HL-60 (cell line): ENCODE measurements around the gene STARD10.

ENCODE experiments used
- DNase-seq, 2 experiments: peaks; one replicate each; pipeline ENCODE4 v3.0.0-alpha.2; 2010 to 2020; ENCODE audit warnings: low read depth in 1 of 2, low spot score in 1 of 2
- H3K27ac ChIP-seq: fragments of 250-450 bp; sonication (Bioruptor Pico); replicated peaks from 2 replicates; pipeline ENCODE4 v1.5.1; 2020; ENCODE audit warnings: mild to moderate bottlenecking, moderate library complexity
- H3K27me3 ChIP-seq: fragments of 250-450 bp; sonication (Bioruptor Pico); 2 replicates; pipeline ENCODE4 v1.5.1; 2021; ENCODE audit warnings: mild to moderate bottlenecking, moderate library complexity; ENCODE audit not compliant: insufficient read depth, poor library complexity, severe bottlenecking
- H3K4me3 ChIP-seq: replicated peaks from 2 replicates; pipeline ENCODE4 v1.5.1; 2011; ENCODE audit warnings: mild to moderate bottlenecking, control low read depth, low read length; ENCODE audit not compliant: insufficient read depth
- GABPA ChIP-seq: IDR thresholded peaks from 2 replicates; pipeline ENCODE4 v1.6.1; 2012; ENCODE audit warnings: low read depth
- POLR2AphosphoS5 ChIP-seq: IDR thresholded peaks from 2 replicates; pipeline ENCODE4 v1.6.1; 2012; ENCODE audit warnings: low read depth
- SPI1 ChIP-seq: IDR thresholded peaks from 2 replicates; pipeline ENCODE4 v1.6.1; 2012; ENCODE audit warnings: low read depth, mild to moderate bottlenecking, borderline replicate concordance
- TF ChIP-seq, protein P1 (sequence below): IDR thresholded peaks from 2 replicates; pipeline ENCODE4 v1.6.1; 2012; ENCODE audit warnings: low read depth; ENCODE audit not compliant: insufficient replicate concordance
- TF ChIP-seq, protein P2 (sequence below): IDR thresholded peaks from one replicate; pipeline ENCODE4 v1.5.1; 2011; ENCODE audit warnings: low read length, control low read depth, inconsistent platforms; ENCODE audit not compliant: insufficient read depth

STARD10 gene

GRCh38 chr11:72754544-72755155, 39.2 kb downstream of the STARD10 start:
- H3K4me3 ChIP-seq = no peak overlapping the region
- no peak overlapping the region for H3K27ac ChIP-seq
- TF ChIP-seq, protein P1, sequence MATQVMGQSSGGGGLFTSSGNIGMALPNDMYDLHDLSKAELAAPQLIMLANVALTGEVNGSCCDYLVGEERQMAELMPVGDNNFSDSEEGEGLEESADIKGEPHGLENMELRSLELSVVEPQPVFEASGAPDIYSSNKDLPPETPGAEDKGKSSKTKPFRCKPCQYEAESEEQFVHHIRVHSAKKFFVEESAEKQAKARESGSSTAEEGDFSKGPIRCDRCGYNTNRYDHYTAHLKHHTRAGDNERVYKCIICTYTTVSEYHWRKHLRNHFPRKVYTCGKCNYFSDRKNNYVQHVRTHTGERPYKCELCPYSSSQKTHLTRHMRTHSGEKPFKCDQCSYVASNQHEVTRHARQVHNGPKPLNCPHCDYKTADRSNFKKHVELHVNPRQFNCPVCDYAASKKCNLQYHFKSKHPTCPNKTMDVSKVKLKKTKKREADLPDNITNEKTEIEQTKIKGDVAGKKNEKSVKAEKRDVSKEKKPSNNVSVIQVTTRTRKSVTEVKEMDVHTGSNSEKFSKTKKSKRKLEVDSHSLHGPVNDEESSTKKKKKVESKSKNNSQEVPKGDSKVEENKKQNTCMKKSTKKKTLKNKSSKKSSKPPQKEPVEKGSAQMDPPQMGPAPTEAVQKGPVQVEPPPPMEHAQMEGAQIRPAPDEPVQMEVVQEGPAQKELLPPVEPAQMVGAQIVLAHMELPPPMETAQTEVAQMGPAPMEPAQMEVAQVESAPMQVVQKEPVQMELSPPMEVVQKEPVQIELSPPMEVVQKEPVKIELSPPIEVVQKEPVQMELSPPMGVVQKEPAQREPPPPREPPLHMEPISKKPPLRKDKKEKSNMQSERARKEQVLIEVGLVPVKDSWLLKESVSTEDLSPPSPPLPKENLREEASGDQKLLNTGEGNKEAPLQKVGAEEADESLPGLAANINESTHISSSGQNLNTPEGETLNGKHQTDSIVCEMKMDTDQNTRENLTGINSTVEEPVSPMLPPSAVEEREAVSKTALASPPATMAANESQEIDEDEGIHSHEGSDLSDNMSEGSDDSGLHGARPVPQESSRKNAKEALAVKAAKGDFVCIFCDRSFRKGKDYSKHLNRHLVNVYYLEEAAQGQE = no peak
- TF ChIP-seq SPI1 (no peak), GABPA (no peak), POLR2AphosphoS5 (no peak)
- TF ChIP-seq, protein P2, sequence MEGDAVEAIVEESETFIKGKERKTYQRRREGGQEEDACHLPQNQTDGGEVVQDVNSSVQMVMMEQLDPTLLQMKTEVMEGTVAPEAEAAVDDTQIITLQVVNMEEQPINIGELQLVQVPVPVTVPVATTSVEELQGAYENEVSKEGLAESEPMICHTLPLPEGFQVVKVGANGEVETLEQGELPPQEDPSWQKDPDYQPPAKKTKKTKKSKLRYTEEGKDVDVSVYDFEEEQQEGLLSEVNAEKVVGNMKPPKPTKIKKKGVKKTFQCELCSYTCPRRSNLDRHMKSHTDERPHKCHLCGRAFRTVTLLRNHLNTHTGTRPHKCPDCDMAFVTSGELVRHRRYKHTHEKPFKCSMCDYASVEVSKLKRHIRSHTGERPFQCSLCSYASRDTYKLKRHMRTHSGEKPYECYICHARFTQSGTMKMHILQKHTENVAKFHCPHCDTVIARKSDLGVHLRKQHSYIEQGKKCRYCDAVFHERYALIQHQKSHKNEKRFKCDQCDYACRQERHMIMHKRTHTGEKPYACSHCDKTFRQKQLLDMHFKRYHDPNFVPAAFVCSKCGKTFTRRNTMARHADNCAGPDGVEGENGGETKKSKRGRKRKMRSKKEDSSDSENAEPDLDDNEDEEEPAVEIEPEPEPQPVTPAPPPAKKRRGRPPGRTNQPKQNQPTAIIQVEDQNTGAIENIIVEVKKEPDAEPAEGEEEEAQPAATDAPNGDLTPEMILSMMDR = no peak
- no peaks in the 10 kb centered on the region for H3K27me3 ChIP-seq
- no peak for DNase-seq

DNA sequence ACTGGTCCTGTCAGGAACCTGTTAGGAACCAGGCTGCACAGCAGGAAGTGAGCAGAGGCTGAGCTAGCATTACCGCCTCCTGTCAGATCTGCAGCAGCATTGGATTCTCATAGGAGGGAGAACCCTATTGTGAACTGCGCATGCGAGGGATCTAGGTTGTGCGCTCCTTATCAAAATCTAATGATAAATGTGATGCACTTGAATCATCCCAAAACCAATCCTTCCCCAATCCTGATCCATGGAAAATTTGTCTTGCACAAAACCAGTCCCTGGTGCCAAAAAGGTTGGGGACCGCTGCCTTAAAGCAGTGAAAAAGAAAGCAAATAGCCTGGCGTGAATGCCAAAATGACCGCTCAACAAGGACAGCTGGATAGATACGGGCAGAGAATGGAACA, 39.7 kb downstream of the STARD10 start:
- H3K27me3 ChIP-seq = no peaks in the 10 kb centered on the region
- no peak for DNase-seq
- no peak overlapping the region for H3K27ac ChIP-seq
- H3K4me3 ChIP-seq = no peak overlapping the region
- TF ChIP-seq GABPA = no peak
- TF ChIP-seq, protein P2 = no peak
- TF ChIP-seq, protein P1 = no peak
- no peak for TF ChIP-seq SPI1
- no peak for TF ChIP-seq POLR2AphosphoS5

- Histone ChIP-seq H3K4me3 (no peak overlapping the region), H3K27ac (no peak overlapping the region), H3K27me3 (no peaks in the 10 kb centered on the region)
- DNase-seq = no peak
- TF ChIP-seq, protein P2 = no peak
- TF ChIP-seq GABPA (no peak), SPI1 (no peak), POLR2AphosphoS5 (no peak)
- TF ChIP-seq, protein P1 = no peak
Observed at GRCh38 chr11:72753341-72754148, 40.3 kb downstream of the STARD10 start.
